GM12878 (cell line): ENCODE measurements around the gene MRPL41. TPM values are rescaled to one million over a fixed set of nuclear protein-coding genes. Genes with fewer than 3 reads are reported as not detected.

ENCODE experiments used
- ATAC-seq: fragments of 200-7000 bp; cut with Tn5 transposase; 3 replicates; pipeline ENCODE4 v1.9.1; 2020; ENCODE audit warnings: mild to moderate bottlenecking, moderate library complexity
- BruUV-seq: library from RNA; stranded (reverse); fragments of 400-500 nt; replicated peaks from 2 replicates; lab custom pipeline; 2021; lab: Mats Ljungman, UMichigan
- CTCF ChIA-PET: fragments of 300-600 bp; sonication (Branson Sonifier 250); formaldehyde crosslinking; extraction: SDS; loops from one replicate; lab custom pipeline; 2021; ENCODE audit warnings: inconsistent platforms; lab: Yijun Ruan, JAX
- POLR2A ChIA-PET: fragments of 350-600 bp; formaldehyde crosslinking; extraction: SDS; loops from one replicate; lab custom pipeline; 2021; ENCODE audit warnings: inconsistent platforms; lab: Charles Lee
- RAD21 ChIA-PET: fragments of 300-600 bp; sonication (Branson Sonifier 250); formaldehyde crosslinking; loops from one replicate; lab custom pipeline; 2023; ENCODE audit warnings: antibody characterized with exemption; ENCODE audit not compliant: unreplicated experiment; lab: Charles Lee
- SMC1A ChIA-PET: fragments of 300-600 bp; sonication (Branson Sonifier 250); formaldehyde crosslinking; loops from one replicate; lab custom pipeline; 2023; ENCODE audit not compliant: unreplicated experiment, uncharacterized antibody; lab: Charles Lee
- DNase-seq: peaks from one replicate; pipeline ENCODE4 v3.0.0-alpha.2; 2011; ENCODE audit warnings: low read depth, low spot score
- FAIRE-seq: peaks from 3 replicates; lab custom pipeline; 2011; peaks lifted over from hg19 to GRCh38; lab: Jason Lieb, UNC
- H2AFZ ChIP-seq: 2 replicates; pipeline ENCODE4 v1.6.0; 2011; ENCODE audit warnings: low read depth, low read length, control low read depth; ENCODE audit not compliant: control insufficient read depth
- H3K27ac ChIP-seq: 2 replicates; pipeline ENCODE4 v1.5.1; 2011; ENCODE audit warnings: control low read depth; ENCODE audit not compliant: control insufficient read depth, insufficient read depth
- H3K27me3 ChIP-seq, 2 experiments: replicated peaks in 1 of 2; 2 replicates each; pipeline versions ENCODE4 v1.6.0 to v1.6.1; 2011; ENCODE audit warnings: low read length in 1 of 2; ENCODE audit not compliant: control insufficient read depth in 2 of 2, insufficient read depth in 2 of 2
- H3K36me3 ChIP-seq, 2 experiments: 2 replicates each; pipeline ENCODE4 v1.5.1; 2011; ENCODE audit warnings: low read length in 1 of 2; ENCODE audit not compliant: control insufficient read depth in 2 of 2, insufficient read depth in 2 of 2
- H3K4me1 ChIP-seq: 2 replicates; pipeline ENCODE4 v1.6.1; 2011; ENCODE audit warnings: mild to moderate bottlenecking, low read length, moderate library complexity, mixed read lengths; ENCODE audit not compliant: control insufficient read depth, insufficient read depth
- H3K4me2 ChIP-seq: 2 replicates; pipeline ENCODE4 v1.6.0; 2011; ENCODE audit warnings: control low read depth; ENCODE audit not compliant: control insufficient read depth, insufficient read depth
- H3K4me3 ChIP-seq: fragments of 200-600 bp; sonication (generic); 2 replicates; pipeline ENCODE4 v1.5.1; 2016
- H3K79me2 ChIP-seq: 2 replicates; pipeline ENCODE4 v1.6.0; 2011; ENCODE audit warnings: low read length; ENCODE audit not compliant: control insufficient read depth, insufficient read depth
- H3K9ac ChIP-seq: 2 replicates; pipeline ENCODE4 v1.8.0; 2011; ENCODE audit warnings: low read length, control low read depth, mixed read lengths; ENCODE audit not compliant: control insufficient read depth, insufficient read depth
- H3K9me3 ChIP-seq: replicated peaks from 3 replicates; pipeline ENCODE4 v1.5.1; 2011; ENCODE audit warnings: mild to moderate bottlenecking, low read length; ENCODE audit not compliant: control insufficient read depth, insufficient read depth
- H4K20me1 ChIP-seq: 2 replicates; pipeline ENCODE4 v1.6.0; 2011; ENCODE audit not compliant: control insufficient read depth, insufficient read depth
- BCL3 ChIP-seq: IDR thresholded peaks from 2 replicates; pipeline ENCODE4 v1.6.1; 2011; ENCODE audit warnings: borderline replicate concordance, low read depth, mild to moderate bottlenecking, moderate library complexity, low read length; ENCODE audit not compliant: insufficient read depth, poor library complexity, severe bottlenecking
- CHD2 ChIP-seq: IDR thresholded peaks from 2 replicates; pipeline ENCODE4 v1.6.1; 2011; ENCODE audit warnings: low read depth, low read length, improper control_type of control experiment, borderline replicate concordance
- ETV6 ChIP-seq, 2 experiments: fragments of 450-650 bp in 1 of 2; IDR thresholded peaks in 1 of 2; conservative IDR thresholded peaks in 1 of 2; 2 replicates each; pipeline ENCODE4 v1.6.1; 2014; ENCODE audit warnings: antibody characterized with exemption in 1 of 2, borderline replicate concordance in 1 of 2, low read depth in 1 of 2, mild to moderate bottlenecking in 1 of 2, moderate library complexity in 1 of 2
- HSF1 ChIP-seq: fragments of 150-350 bp; IDR thresholded peaks from 2 replicates; pipeline ENCODE4 v1.6.1; 2014; ENCODE audit warnings: mild to moderate bottlenecking, low read depth, low read length
- JUNB ChIP-seq: IDR thresholded peaks from 2 replicates; pipeline ENCODE4 v1.6.1; 2016; ENCODE audit warnings: antibody characterized with exemption, mild to moderate bottlenecking
- NR2C2 ChIP-seq: IDR thresholded peaks from 2 replicates; pipeline ENCODE4 v1.6.1; 2011; ENCODE audit warnings: borderline replicate concordance, low read depth; ENCODE audit not compliant: control insufficient read depth, insufficient read length
- REST ChIP-seq: IDR thresholded peaks from 2 replicates; pipeline ENCODE4 v1.6.1; 2012; ENCODE audit warnings: mild to moderate bottlenecking, low read depth, low read length
- ZNF24 ChIP-seq: fragments of 450-650 bp; IDR thresholded peaks from 2 replicates; pipeline ENCODE4 v1.6.1; 2017; ENCODE audit warnings: antibody characterized with exemption, mild to moderate bottlenecking
- ZNF592 ChIP-seq: fragments of 450-650 bp; IDR thresholded peaks from 2 replicates; pipeline ENCODE4 v1.6.1; 2017; ENCODE audit warnings: mild to moderate bottlenecking, moderate library complexity
- WGBS: methylation state at CpG from one replicate; pipeline ENCODE4 v1.1.6; 2016; ENCODE audit warnings: low lambda C conversion rate; ENCODE audit not compliant: insufficient replicate concordance, insufficient coverage; ENCODE audit errors: missing lambda C conversion rate; 5-methylcytosine and 5-hydroxymethylcytosine counted together
- in situ Hi-C: fragments of 300-500 bp; cut with MboI; formaldehyde crosslinking; loops from 9 replicates; pipeline ENCODE4 v1.14.3; 2018; ENCODE audit warnings: mixed read lengths
- intact Hi-C: fragments of 100-400 bp; cut with micrococcal nuclease; formaldehyde crosslinking; loops from one replicate; pipeline ENCODE4 v1.14.2; 2022; ENCODE audit not compliant: unreplicated experiment
- polyA plus RNA-seq, 11 experiments: library from polyadenylated mRNA; depleted of rRNA in 4 of 11; unstranded in 6 of 11; stranded (reverse) in 5 of 11; fragments of >200 nt; fragmentation: Nextera tagmentation in 4 of 11; fragmentation: Illumina TruSeq in 1 of 11; extraction: Ambion mirVana in 4 of 11; extraction: Trizol in 1 of 11; gene quantifications; 1 replicate in 1 of 11; 2 replicates in 10 of 11; pipeline versions ENCODE4 v1.2.1 to v1.2.3, GENCODE V29; 2011 to 2016; ENCODE audit warnings: inconsistent platforms in 2 of 11, missing spikeins in 2 of 11, low read depth in 1 of 11
- total RNA-seq, 4 experiments: library from RNA; depleted of rRNA in 3 of 4; stranded (reverse); fragments of >200 nt in 3 of 4; fragmentation: Illumina TruSeq in 1 of 4; extraction: Trizol in 1 of 4; gene quantifications; 2 replicates each; pipeline versions ENCODE4 v1.2.1 to v1.2.3, GENCODE V29; 2013 to 2021

The MRPL41 gene
- total and polyA plus RNA-seq, 10 of the 15 experiments (the other 5 are each of a cell fraction or from before 2014, with no cell fraction given): 1.3 to 116 (median 40.1) TPM

GRCh38 chr9:137575364-137575715 lies 23.7 kb downstream of the MRPL41 start:
- Histone ChIP-seq H3K36me3 (peaks cover 8 to 15% of the 10 kb centered on the region in 2 experiments), H2AFZ (no peak overlapping the region), H3K4me1 (peaks cover 16% of the 10 kb centered on the region), H3K79me2 (peaks cover 26% of the 10 kb centered on the region), H4K20me1 (no peaks in the 10 kb centered on the region), H3K9ac (no peak overlapping the region), H3K27ac (no peak overlapping the region), H3K4me3 (0 out of 2 replicates have a peak overlapping the region, but pooled peaks have one; percentile 60), H3K9me3 (no peaks in the 10 kb centered on the region), H3K27me3 (no peaks in the 10 kb centered on the region), H3K4me2 (no peak overlapping the region)
- ATAC-seq (peak; percentile 42), DNase-seq (peak; percentile 13), FAIRE-seq (no peak)
- in situ Hi-C loops: no loop called here
- intact Hi-C loops: no loop called here
- BruUV-seq: no TSS peak
- POLR2A ChIA-PET: interaction anchor here (1.1 kb wide), 1 partner anchor 116 kb away, joined by 3 read pairs; no protein-coding TSS in a partner anchor
- CTCF ChIA-PET: interaction anchor here (1.1 kb wide), 1 partner anchor 17 kb away, joined by 3 read pairs; no protein-coding TSS in a partner anchor
- SMC1A ChIA-PET: interaction anchor here (1.0 to 1.3 kb wide), 3 partner anchors 15 to 24 kb away, joined by 3 to 4 read pairs (median 3); partner anchors contain the start of genes MRPL41 and ZMYND19
- RAD21 ChIA-PET: interaction anchor here (0.5 to 2.0 kb wide), 3 partner anchors 23 to 352 kb away, joined by 4 to 5 read pairs (median 4); partner anchors contain the start of gene MRPL41
- WGBS: 36% methylated on average over 9 of the region's 9 CpGs
- TF ChIP-seq JUNB (no peak), BCL3 (no peak), ETV6 (conservative IDR thresholded peaks at IDR 0.05 in 1 of 2, IDR thresholded peaks at IDR 0.05 in 1 of 2; ENCODE audit: borderline replicate concordance in 1 of 2, low read depth in 1 of 2) (no peak), HSF1 (no peak), ZNF592 (no peak), CHD2 (no peak), NR2C2 (no peak), ZNF24 (no peak), REST (no peak)
